Transverse colon (tissue), 4 donors: ENCODE results near the gene SLC35G1.

Experiments used
- EP300 ChIP-seq: sonication (generic); formaldehyde crosslinking; IDR thresholded peaks from one replicate; pipeline ENCODE4 v1.6.1; 2017; ENCODE audit warnings: antibody characterized with exemption, low read depth
- POLR2A ChIP-seq: fragments of 450-650 bp; IDR thresholded peaks from one replicate; pipeline ENCODE4 v1.6.1; 2016; ENCODE audit warnings: antibody characterized with exemption, mild to moderate bottlenecking, moderate library complexity
- POLR2AphosphoS5 ChIP-seq, 3 donors: sonication (generic); formaldehyde crosslinking; IDR thresholded peaks; one replicate each; pipeline ENCODE4 v1.6.1; 2016; ENCODE audit warnings: antibody characterized with exemption in 3 of 3
- TF ChIP-seq, protein P1 (sequence below), 5 experiments: fragments of 200-600 bp in 3 of 5; fragments of 450-650 bp in 2 of 5; sonication (generic) in 3 of 5; IDR thresholded peaks; 1 replicate in 2 of 5; 2 replicates in 3 of 5; pipeline ENCODE4 v1.5.1; 2016 to 2017; ENCODE audit warnings: antibody characterized with exemption in 5 of 5, inconsistent platforms in 3 of 5, mild to moderate bottlenecking in 2 of 5, moderate library complexity in 1 of 5

DNA sequence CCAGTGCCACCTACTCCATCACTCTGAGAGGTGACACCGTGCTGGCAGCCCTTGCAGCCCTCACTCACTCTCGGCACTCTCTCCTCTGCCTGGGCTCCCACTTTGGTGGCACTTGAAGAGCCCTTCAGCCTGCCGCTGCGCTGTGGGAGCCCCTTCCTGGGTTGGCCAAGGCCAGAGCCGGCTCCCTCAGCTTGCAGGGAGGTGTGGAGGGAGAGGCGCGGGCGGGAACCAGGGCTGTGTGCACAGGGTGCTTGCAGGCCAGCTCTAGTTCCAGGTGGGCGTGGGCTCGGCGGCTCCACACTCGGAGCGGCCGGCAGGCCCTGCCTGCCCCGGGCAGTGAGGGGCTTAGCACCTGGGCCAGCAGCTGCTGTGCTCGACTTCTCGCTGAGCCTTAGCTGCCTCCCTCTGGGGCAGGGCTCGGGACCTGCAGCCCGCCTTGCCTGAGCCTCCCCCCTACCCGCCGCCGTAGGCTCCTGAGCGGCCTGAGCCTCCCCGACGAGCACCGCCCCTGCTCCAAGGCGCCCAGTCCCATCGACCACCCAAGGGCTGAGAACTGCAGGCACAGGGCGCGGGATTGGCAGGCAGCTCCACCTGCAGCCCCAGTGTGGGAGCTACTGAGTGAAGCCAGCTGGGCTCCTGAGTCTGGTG, 48.7 kb upstream of the SLC35G1 start:
- no peak for TF ChIP-seq POLR2AphosphoS5 (IDR thresholded peaks at IDR 0.05)
- TF ChIP-seq, protein P1, sequence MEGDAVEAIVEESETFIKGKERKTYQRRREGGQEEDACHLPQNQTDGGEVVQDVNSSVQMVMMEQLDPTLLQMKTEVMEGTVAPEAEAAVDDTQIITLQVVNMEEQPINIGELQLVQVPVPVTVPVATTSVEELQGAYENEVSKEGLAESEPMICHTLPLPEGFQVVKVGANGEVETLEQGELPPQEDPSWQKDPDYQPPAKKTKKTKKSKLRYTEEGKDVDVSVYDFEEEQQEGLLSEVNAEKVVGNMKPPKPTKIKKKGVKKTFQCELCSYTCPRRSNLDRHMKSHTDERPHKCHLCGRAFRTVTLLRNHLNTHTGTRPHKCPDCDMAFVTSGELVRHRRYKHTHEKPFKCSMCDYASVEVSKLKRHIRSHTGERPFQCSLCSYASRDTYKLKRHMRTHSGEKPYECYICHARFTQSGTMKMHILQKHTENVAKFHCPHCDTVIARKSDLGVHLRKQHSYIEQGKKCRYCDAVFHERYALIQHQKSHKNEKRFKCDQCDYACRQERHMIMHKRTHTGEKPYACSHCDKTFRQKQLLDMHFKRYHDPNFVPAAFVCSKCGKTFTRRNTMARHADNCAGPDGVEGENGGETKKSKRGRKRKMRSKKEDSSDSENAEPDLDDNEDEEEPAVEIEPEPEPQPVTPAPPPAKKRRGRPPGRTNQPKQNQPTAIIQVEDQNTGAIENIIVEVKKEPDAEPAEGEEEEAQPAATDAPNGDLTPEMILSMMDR (IDR thresholded peaks at IDR 0.05), result no peak
- TF ChIP-seq POLR2A, result no peak
- no peak for TF ChIP-seq EP300
